ENCODE results near the gene ITGA1.
"Not testable (repeated sequence)": the region's sequence is repeated elsewhere in the genome, so short reads cannot be mapped to it uniquely, and the experiment has no call there.

Gene ITGA1

DNA sequence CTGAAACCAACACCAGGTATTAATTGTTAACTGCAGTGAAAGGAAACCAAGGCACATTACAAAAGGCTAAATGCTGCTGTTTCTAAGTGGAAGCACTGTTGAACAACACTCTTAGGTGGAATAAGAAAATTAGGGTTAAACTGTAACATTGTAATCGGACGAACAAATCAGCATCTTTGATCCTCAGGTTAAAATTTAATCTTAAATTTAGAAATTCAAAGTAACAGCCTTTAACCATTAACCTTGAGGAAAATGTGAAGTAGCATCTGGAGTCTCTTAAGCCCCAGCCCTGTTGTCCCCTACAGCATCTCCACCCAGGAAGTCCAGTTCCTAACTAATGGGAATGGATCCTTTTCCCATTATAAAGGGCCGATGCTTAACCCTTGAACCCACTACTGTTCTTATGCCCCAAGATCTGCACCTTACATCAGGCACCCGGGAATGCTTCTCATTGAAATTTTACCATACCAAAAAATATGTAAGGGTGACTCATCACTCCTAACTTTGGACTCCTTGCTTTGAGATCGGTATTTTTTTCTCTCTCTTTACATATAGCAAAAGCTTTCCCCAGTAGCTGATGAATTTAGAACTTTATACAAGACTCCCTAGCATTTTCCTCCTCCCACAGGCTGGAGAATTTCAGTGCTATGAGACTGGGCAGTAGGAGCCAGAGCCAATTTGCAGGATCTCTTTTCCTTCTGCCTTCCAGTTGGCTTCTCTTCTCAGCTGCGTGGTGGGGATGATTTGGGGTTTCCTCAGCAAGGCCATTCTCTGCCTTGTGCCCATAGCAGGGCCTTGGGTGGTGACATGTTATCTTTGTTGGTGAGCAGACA lies 169.4 kb downstream of the ITGA1 start:
- no peak for DNase-seq (ENCODE audit: low read depth)

DNA sequence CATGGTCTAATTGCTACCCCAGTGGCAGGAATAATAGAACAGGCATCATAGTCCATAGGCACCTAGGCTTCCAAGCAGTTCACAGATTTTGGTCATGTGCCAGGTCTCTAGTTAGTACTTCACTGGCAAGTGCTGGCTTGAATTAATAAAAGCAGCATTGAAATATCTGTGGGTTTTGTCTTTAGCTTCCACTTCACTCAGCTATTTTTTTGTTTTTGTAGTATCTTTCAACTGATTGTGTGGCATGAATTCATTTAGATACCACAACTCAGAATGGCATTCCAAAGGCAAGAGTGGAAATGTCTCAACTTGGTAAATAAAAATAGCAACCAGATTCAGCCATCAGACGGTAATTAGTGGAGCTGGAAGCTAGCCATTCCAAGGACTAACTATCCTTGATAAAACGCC lies 173.6 kb downstream of the ITGA1 start:
- no peak for DNase-seq (ENCODE audit: low read depth)

DNA sequence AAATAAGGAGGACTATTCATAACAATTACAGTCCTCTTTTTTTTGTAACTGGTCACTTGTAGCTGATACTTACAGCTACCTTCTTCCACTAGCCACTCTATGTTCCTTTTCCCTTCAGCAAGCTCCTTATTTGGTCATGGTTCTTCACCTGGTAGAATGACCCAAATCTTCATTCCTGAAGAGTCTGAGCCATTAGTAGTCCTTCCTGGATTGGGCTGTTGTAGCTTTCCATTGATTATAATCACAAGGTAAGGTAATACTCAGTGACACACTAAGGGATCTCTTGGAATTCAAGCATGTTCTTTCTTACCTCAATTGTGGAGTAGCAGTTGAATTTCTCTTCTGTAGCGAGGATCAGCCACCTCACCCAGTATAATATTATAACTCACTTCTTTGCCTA lies 175.9 kb downstream of the ITGA1 start:
- DNase-seq (ENCODE audit: low read depth) = no peak

DNA sequence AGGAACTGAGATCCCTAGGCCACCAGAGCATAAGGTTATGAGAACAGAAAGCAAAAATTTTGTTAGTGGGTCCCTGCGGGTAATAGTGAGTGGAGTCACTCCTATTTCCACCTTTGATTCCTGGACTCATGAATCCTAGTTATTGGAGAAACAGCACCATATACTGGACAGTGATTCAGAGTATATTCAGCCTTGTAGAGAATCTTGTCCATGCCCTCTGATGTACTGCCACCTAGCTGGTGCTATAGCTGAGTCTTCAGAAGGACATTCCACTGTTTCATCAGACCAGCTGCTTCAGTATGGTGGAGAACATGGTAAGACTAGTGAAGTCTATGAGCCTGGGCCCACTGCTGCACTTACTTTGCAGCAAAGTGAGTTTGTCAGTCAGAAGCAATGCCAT lies 176.4 kb downstream of the ITGA1 start:
- no peak for DNase-seq (ENCODE audit: low read depth)

DNA sequence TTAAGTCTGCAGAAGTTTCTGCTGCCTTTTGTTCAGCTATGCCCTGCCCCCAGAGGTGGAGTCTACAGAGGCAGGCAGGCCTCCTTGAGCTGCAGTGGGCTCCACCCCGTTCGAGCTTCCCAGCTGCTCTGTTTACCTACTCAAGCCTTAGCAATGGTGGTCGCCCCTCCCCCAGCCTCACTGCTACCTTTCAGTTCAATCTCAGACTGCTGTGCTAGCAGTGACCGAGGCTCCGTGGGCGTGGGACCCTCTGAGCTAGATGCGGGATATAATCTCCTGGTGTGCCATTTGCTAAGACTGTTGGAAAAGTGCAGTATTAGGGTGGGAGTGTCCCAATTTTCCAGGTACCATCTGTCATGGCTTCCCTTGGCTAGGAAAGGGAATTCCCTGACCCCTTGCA lies 188.4 kb downstream of the ITGA1 start:
- DNase-seq (ENCODE audit: low read depth) = not testable (repeated sequence)

DNA sequence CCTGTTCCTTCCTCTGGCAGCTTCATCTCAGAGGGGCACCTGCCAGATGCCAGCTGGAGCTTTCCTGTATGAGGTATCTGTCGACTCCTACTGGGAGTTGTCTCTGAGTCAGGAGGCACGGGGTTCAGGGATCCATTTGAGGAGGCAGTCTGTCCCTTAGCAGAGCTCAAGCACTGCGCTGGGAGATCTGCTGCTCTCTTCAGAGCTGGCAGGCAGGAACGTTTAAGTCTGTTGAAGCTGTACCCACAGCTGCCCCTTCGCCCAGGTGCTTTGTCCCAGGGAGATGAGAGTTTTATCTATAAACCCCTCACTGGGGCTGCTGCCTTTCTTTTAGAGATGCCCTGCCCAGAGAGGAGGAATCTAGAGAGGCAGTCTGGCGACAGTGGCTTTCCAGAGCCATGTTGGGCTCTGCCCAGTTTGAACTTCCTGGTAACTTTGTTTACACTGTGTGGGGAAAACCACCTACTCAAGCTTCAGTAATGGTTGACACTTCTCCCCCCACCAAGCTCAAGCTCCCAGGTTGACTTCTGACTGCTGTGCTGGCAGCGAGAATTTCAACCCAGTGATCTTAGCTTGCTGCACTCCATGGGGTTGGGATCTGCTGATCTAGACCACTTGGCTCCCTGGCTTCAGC lies 189.7 kb downstream of the ITGA1 start:
- no peak for DNase-seq (ENCODE audit: low read depth)

DNA sequence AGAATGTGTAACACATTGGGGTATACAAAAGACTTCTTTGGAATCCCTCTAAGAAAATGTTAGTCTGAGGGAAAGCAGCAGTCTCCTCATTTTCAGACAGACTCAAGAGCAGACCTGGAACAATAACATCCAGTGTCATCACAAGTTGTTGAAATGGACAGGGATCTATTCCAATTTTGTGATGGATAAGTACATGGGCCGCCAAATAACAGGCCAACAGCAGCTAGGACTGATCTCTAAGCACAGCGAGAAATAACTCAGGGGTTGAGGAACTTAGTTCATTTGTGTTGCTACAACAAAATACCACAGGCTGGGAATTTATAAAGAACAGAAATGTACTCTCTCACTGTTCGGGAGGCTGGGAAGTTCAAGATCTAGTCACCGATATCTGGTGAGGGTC lies 193.8 kb downstream of the ITGA1 start:
- DNase-seq (ENCODE audit: low read depth) = no peak

DNA sequence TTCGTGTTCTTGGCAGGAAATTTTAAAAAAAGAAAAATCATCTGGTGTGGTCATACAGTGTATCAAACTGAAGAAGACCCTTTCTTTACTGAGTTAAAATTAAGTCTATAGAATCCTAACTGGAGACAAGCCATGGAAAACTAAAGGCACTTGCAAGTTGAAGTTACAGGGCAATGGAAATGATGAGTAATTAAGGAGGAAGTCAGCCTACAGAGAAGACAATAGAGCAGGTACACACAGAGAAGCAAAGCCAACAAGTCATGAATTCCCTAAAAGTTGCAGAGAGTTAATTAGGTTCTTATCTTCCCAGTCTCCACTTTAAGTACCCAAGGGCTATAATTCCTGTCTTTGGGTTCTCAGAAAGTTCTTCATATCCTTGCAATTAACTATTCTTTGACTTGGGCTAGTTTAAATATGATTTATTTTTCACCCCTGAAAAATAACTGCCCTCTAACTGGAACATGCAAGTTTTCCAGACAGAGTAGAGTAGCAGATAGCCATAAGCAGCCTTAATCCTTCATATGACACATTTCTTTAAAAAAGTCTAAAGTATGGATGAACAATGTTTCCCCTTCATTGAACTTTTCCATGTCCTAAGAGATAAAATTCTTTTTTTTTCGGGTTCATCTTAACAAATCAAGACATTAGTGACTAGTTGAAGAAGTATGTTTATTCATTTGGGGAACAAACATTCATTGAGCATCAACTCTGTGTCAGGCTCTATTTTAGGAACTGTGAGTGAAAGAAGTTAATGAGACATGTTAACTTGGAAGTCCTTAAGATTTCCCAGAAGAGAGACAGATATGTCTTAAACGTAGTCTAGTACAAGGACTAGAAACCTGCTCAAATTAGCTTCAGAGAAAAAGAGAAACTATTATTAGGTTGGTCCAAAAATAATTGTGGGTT lies 196.3 kb downstream of the ITGA1 start:
- DNase-seq (ENCODE audit: low read depth) = no peak

DNA sequence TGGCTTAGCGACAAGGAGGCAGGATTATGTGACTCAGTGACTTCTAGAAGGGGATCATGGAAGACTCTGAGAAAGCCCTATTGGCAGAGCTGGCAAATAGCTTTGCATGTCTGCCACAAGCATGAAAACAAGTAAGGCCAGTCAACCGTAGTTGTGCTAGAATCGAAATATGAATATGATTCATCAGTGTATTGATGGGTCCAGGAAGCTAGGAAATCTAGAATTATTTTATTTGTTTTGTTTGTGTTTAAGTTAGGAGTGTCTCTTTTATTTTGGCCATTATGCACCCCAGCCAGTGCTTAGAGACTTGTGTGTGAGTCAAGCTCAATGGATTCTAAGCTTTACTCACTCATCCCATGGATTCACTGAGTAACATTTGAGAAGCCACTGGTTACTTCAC lies 197.6 kb downstream of the ITGA1 start:
- no peak for DNase-seq (ENCODE audit: low read depth)

DNA sequence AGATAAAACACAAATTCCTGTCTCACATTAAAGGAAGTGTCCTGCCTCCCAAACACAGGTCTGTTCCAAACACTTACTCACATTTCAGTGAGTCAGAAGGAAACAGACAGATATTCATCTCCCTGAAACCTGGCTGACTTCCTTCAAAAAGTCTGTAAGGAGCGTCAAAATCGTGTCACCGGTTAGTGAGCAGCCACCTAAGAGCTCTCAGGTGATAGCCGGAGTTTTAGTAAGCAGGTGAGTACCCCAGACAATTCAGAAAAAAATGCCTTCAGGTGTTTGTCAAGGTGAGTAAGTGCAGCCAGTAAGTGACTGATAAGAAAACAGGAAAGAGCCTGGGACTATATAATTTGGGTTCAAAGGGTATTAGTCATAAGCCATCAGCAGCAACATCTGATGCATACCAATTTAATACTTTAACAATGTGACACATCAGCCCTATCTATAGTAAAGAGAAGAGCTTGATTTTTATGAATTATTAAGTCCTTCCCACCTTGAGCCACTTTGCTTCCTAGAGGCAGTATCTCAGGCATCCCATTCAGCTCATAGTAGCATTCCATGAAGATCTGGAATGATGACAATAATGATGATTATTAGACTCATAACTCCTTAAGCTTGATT lies 200.1 kb downstream of the ITGA1 start:
- no peak for DNase-seq (ENCODE audit: low read depth)

DNA sequence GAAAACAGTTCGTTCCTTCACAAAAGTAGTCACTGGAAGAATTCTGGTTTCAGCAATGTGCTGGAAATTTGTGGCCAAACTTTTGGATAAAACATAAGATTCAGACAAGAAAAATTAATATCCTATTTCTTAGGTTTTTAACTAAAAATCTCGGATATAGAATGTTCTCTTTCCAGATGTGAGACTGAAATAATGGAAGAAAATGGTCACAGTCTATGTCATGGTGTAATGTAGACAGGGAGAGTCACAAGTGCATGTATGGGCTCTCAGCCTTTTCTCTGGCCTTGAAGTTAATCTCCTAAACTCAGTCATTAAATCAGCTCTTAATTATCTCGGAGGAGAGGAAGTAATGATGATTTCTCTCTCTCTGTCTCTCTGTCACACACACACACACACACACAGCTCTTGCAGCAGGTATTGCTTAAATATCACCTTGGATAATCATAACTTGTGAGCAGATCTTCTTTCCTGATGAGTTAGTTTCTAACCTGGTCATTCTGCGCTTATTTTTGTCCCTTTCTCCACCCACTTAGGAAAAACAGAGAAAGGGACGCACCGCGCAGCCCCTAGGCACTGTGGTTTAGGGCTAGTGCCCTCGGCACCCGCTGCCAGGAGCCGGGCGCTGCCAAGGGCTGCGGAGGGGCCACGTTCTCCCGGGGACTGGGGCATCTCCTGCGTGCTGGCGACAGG lies 200.8 kb downstream of the ITGA1 start:
- DNase-seq (ENCODE audit: low read depth) = no peak

DNA sequence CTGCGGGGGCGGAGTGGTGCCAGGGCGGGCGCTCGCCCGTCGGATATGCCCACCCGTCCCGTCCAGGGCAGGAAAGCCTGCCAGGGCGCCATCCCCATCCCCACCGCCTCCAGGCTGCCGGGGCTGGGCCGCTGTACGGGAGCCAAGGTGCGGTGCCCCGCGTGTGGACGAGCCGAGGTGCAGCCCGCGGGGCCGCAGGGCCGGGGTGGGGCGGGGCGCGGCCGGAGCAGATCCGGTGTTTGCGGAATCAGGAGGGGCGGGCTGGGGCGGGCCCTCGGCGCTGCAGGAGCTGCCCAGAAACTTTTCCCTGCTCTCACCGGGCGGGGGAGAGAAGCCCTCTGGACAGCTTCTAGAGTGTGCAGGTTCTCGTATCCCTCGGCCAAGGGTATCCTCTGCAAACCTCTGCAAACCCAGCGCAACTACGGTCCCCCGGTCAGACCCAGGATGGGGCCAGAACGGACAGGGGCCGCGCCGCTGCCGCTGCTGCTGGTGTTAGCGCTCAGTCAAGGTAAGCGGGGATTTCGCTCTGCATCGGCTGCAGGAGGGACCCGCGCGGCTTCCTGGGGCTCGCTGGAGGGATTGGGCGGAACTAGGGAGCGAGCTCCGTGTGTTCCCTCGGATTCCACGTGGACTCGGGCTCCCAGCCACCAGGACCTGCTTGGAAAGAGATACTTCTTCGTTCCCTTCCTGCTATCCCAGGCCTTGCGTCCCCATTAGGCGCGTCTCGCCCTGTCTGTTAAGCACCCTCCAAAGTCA lies 201.5 kb downstream of the ITGA1 start, which contains the start of gene ITGA2:
Gene ITGA2, plus strand, starts transcription at position 328 of the 756 bp plus-strand sequence. Its CDS starts 117 bp downstream, at position 445.
- no peak for DNase-seq (ENCODE audit: low read depth)

DNA sequence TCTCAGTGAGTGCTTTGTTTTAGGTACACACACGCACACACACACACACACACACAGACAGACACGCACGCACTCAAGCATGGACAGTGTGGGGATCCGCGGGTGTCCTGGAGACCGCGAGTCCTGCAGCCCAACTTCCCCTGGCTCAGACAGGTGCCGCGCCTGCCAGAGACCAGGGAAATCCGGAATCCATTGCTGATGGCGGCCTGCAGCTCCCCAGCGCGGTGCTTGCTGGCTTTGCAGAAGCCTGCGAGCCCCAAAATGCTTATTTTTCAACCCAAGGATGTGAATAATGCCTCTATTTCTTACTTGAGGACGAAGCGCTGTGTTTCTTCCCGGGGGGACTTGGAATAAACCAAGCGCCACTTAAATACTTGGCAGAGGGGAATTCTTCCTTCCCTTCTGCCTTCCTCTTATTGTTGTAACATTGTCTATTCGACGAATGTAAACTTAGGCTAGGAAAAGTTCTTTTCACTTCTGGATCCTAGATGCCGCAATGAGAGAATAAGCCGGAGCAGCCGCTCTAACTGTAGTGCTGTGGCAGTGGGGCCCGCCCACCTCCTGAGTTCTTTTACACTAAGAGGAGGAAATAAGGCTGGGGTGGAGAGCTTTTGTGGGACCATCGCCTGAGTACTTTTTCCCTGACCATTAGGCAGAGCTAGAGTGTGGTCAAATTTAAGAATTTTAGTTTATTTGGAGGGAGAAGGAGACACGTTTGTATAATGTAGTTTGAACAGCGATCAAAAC lies 202.2 kb downstream of the ITGA1 start:
- no peak for DNase-seq (ENCODE audit: low read depth)

DNA sequence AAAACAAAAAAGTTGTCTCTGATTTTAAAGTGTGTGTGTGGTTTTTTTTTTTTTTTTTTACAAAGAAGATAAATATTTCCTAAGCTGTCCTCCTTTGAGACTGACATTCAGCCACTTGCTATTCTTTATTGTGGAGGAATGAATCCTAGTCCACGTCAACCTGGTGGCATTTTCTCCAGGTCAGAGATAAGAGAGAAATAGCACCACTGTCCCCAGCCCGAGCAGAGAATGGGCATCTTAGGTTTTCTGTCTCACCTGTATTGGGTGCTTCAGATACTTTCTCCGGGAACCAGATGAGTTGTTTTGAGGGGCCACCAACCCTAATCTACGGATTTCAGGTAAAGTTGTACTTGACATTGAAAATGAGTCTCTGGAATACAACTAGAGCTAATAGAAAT lies 202.8 kb downstream of the ITGA1 start:
- no peak for DNase-seq (ENCODE audit: low read depth)

DNA sequence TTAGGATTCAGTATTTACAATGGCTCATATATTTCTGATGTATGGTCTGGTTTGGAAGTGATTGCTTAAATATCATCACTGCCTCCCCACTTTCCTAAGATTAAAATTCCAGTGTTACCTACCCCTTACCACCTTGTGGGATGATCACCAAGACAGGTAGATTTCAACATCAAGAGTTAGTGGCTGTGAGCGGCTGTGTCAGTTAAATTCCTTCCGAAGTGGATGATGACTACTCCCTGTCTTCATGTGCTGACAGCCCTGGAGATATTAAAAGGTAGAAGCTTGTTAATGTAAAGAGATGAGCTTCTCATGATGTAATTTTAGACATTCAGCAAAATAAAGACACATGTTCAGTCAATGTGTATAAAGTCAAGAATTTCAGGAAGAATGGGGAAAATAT lies 205.7 kb downstream of the ITGA1 start:
- no peak for DNase-seq (ENCODE audit: low read depth)

DNA sequence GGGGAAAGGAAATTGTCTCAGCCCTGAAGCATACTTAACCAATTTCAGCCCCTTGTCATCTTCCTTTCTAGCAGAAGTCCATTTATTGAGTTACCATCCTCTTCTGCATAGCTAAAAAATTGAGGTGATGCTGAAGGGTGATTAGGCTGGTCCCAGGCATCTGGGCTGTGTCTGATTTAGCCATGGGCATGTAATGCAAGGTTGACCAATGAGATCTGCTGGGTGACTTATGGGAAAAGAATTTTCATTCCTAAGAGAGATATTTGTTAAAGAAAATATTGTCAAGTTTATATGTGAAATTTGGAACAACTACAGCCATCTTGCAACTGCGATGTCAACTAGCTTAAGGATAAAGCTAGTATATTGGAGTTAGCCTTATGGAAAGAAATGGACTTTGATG lies 206.6 kb downstream of the ITGA1 start:
- DNase-seq (ENCODE audit: low read depth) = no peak

DNA sequence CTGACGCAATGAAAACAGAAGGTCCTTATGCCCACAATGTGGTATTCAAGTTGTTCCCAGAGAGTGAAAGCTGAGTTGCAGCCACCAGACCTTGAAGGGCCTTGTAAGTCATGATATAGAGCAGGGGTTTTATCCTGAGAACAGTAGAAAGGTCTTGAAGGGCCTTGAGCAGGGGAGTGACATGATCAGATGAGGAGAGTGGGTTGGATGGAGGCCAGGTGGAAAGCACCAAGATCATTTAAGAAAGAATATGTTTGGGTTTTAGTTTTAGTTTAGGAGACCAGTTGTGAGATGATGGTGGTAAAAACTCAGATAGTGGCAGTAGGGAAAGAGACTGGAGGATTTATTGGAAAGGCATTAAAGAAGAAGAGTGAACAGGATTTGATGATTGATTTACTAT lies 207.4 kb downstream of the ITGA1 start:
- no peak for DNase-seq (ENCODE audit: low read depth)

DNA sequence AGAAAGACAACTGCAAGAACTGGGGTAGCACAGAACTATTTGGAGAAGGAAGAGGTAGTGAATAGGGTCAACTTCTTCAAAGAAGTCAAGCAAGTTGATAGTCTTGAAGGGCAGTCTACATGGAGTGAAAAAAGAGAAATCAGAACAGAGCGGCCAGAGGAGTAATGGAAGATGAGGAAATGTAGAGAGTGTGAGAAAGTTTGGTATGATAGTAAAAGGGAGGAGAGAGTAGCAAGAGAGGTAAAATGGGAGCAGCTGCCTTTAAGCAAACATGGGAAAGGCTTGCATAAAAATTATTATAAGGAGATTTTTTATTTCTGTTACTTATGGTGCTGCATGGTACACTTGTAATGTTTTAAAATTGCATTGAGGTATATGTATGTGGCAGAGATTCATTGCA lies 208.2 kb downstream of the ITGA1 start:
- DNase-seq (ENCODE audit: low read depth) = no peak

DNA sequence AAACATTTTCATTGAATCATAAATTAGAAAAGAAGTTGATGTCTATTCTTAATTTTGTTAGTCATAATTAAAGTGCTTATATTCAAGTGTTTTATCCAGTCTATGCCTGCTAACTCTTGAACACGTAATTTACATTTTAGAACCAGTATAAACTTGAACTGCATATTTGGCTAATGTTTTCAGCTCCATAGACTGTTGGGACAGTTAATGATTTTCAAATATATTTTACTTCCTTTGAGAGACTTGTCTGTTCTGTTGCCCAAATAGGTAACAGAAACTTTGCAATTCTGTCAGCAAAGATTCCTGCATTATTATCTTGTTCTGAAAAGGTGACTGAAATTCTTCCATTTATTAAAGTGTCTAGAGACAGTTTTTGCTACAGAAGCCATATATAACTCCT lies 209.3 kb downstream of the ITGA1 start:
- DNase-seq (ENCODE audit: low read depth) = no peak

DNA sequence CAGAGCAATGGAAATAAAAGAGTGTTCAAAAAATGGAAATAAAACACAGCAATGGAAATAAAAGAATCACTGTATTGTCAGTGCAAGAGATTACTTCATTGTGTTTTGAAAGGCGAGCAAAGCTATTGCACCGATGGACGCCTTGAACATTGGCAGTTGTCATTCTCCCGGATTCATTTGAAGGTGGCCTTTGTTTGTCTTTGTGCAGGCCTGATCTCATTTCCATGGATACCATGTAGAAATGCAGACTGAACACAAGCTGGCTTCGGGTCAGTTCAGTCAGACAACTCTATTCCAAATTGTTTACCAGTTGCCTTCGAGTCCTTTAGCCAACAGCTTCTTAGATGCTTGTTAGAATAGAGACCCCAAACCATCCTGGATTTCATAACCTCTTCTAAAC lies 209.7 kb downstream of the ITGA1 start:
- no peak for DNase-seq (ENCODE audit: low read depth)
